HG02852 (cell line): Measurements from ENCODE around the gene UBE2D2.
"Not testable (repeated sequence)": the region's sequence is repeated elsewhere in the genome, so short reads cannot be mapped to it uniquely, and the experiment has no call there.

Experiments
- ATAC-seq: cut with Tn5 transposase; IDR thresholded peaks from one replicate; pipeline ENCODE4 v1.9.1; 2021; ENCODE audit warnings: mild to moderate bottlenecking, moderate library complexity; ENCODE audit not compliant: unreplicated experiment

Gene UBE2D2

GRCh38 chr5:139546593-139546992, 14.5 kb upstream of the UBE2D2 start:
- ATAC-seq = not testable (repeated sequence)

GRCh38 chr5:139549162-139549894, 11.8 kb upstream of the UBE2D2 start:
- no peak for ATAC-seq

GRCh38 chr5:139550051-139550872, 10.9 kb upstream of the UBE2D2 start:
- not testable (repeated sequence) for ATAC-seq

GRCh38 chr5:139551191-139551889, 9.8 kb upstream of the UBE2D2 start:
- no peak for ATAC-seq

- no peak for ATAC-seq
Measured at GRCh38 chr5:139552893-139553575, 8.1 kb upstream of the UBE2D2 start.

GRCh38 chr5:139554264-139554663, 6.9 kb upstream of the UBE2D2 start:
- no peak for ATAC-seq

GRCh38 chr5:139557811-139558210, 3.3 kb upstream of the UBE2D2 start:
- no peak for ATAC-seq

GRCh38 chr5:139561655-139562451, 714 bp downstream of the UBE2D2 start:
- peak; percentile 16 for ATAC-seq

GRCh38 chr5:139562847-139563246, 1.7 kb downstream of the UBE2D2 start:
- no peak for ATAC-seq

- ATAC-seq = peak; percentile 44
Measured at GRCh38 chr5:139565411-139566305, 4.5 kb downstream of the UBE2D2 start.

- no peak for ATAC-seq
Measured at GRCh38 chr5:139566611-139567010, 5.5 kb downstream of the UBE2D2 start.

GRCh38 chr5:139569270-139569955, 8.3 kb downstream of the UBE2D2 start:
- ATAC-seq = no peak

- no peak for ATAC-seq
Measured at GRCh38 chr5:139571543-139571942, 10.4 kb downstream of the UBE2D2 start.

GRCh38 chr5:139571966-139572365, 10.8 kb downstream of the UBE2D2 start:
- ATAC-seq = no peak

- no peak for ATAC-seq
Measured at GRCh38 chr5:139574641-139575312, 13.6 kb downstream of the UBE2D2 start.

- ATAC-seq = no peak
Measured at GRCh38 chr5:139575313-139575646, 14.1 kb downstream of the UBE2D2 start.

GRCh38 chr5:139575751-139576150, 14.6 kb downstream of the UBE2D2 start:
- ATAC-seq = no peak

- ATAC-seq = no peak
Measured at GRCh38 chr5:139577689-139578290, 16.7 kb downstream of the UBE2D2 start.
